Central memory CD8-positive, alpha-beta T cell (primary cell): ENCODE results near the gene CRACDL.

Source experiments
- ATAC-seq: fragments of 150-1000 bp; cut with Tn5 transposase; replicated peaks from 2 replicates; pipeline ENCODE4 v1.10.0; 2022; ENCODE audit warnings: mild to moderate bottlenecking, moderate FRiP score, moderate number of reproducible peaks; ENCODE audit not compliant: poor library complexity, severe bottlenecking; ENCODE audit errors: extremely low read depth
- DNase-seq, 2 donors: peaks; one replicate each; pipeline ENCODE4 v3.0.0; 2021; ENCODE audit warnings: low spot score in 2 of 2
- H3K27ac Mint-ChIP-seq: one replicate; pipeline ENCODE4 v1.8.0; 2022; ENCODE audit warnings: low read depth, mild to moderate bottlenecking, moderate library complexity, mixed read lengths
- H3K27me3 Mint-ChIP-seq: one replicate; pipeline ENCODE4 v1.8.0; 2022; ENCODE audit warnings: mixed read lengths
- H3K36me3 Mint-ChIP-seq: one replicate; pipeline ENCODE4 v1.8.0; 2022; ENCODE audit warnings: mild to moderate bottlenecking, moderate library complexity, mixed read lengths; ENCODE audit not compliant: insufficient read depth
- H3K4me1 Mint-ChIP-seq: one replicate; pipeline ENCODE4 v1.8.0; 2022; ENCODE audit warnings: mixed read lengths
- H3K4me3 Mint-ChIP-seq: one replicate; pipeline ENCODE4 v1.8.0; 2022; ENCODE audit warnings: mild to moderate bottlenecking, moderate library complexity, mixed read lengths
- H3K9me3 Mint-ChIP-seq: one replicate; pipeline ENCODE4 v1.8.0; 2022; ENCODE audit warnings: mixed read lengths

The CRACDL gene

GRCh38 chr2:98772536-98772935 is 163.5 kb downstream of the CRACDL start:
- Mint-ChIP-seq H3K9me3 (no peaks in the 10 kb centered on the region), H3K4me1 (peaks cover 71% of the 10 kb centered on the region), H3K4me3 (peak overlapping the region; percentile 84), H3K36me3 (peaks cover 20% of the 10 kb centered on the region), H3K27ac (peak overlapping the region; percentile 97), H3K27me3 (no peaks in the 10 kb centered on the region)
- ATAC-seq = no peak
- DNase-seq = no peak

DNA sequence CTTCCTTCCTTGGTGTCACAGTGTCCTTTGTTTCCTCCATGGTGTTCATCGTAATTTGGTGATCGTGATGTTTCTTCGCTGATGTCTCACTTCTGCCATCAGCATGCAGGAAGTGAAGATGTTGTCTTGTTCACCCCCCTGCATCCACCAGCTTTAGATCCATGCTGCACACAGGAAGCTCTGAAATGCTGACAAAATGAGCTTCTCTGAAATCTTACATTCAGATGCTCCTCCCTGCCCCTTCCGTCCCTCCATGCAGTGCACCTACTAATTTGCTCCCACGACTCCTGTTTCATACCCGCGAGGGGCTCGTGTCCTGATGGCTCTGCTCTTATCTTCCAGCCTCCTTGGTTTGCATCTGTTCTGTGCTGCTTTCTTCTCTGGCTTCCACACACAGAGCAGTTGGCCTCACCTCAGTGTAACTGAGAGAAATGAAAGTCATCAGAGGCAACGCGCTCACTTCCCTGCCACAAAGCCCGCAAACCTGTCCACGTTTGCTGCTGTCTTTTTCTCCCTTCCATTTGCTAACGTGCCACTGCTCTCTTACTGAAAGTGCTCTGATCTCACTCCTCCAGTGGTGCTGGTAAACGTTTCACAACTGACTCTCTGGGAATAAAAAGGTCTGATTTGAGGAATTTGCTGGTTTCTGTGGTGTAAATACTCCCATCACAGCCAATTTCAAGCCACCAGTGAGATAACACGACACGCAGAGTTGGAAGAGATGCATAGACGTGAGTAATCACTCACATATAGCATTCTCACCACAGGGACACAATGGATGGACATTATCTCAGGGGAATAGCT is 164.1 kb downstream of the CRACDL start:
- Mint-ChIP-seq H3K4me1 (peaks cover 73% of the 10 kb centered on the region), H3K27ac (peak overlapping the region; percentile 97), H3K27me3 (no peaks in the 10 kb centered on the region), H3K36me3 (peaks cover 20% of the 10 kb centered on the region), H3K4me3 (peak overlapping the region; percentile 84), H3K9me3 (no peaks in the 10 kb centered on the region)
- ATAC-seq (peak; percentile 77), DNase-seq (peak; percentile 49 to 73)

- DNase-seq = no peak
- Mint-ChIP-seq H3K36me3 (peaks cover 22% of the 10 kb centered on the region), H3K4me3 (peak overlapping the region; percentile 84), H3K27ac (peak overlapping the region; percentile 97), H3K9me3 (no peaks in the 10 kb centered on the region), H3K4me1 (peaks cover 80% of the 10 kb centered on the region), H3K27me3 (no peaks in the 10 kb centered on the region)
- ATAC-seq = no peak
Measured at GRCh38 chr2:98771264-98771663, 164.8 kb downstream of the CRACDL start.

DNA sequence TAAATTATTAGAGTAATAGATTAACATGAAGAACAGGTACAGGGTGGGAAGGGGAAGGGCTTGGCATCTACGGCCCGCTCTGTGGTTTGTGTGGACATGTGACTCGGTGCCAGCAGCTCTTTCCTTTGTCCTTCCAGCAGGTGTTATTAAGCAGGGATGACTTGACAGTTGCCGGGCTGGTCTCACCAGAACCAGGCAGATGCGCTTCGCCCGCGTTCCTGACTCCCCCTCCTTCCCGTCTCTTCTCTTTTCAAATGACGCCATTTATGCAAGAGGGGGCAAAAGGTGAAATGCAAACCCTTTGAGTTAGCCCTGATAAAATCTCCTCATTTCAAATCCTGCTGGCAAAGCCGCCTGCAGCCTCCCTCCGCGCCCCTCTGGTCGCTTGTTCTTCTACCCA is 166.2 kb downstream of the CRACDL start:
- Mint-ChIP-seq H3K4me3 (peak overlapping the region; percentile 84), H3K36me3 (peaks cover 22% of the 10 kb centered on the region), H3K27ac (peak overlapping the region; percentile 97), H3K27me3 (no peaks in the 10 kb centered on the region), H3K4me1 (peaks cover 79% of the 10 kb centered on the region), H3K9me3 (no peaks in the 10 kb centered on the region)
- ATAC-seq (no peak), DNase-seq (peak in 1 of 2 donors; percentile 27)

- no peaks in the 10 kb centered on the region for H3K27me3 Mint-ChIP-seq
- H3K4me1 Mint-ChIP-seq = peaks cover 76% of the 10 kb centered on the region
- peak overlapping the region; percentile 84 for H3K4me3 Mint-ChIP-seq
- DNase-seq = no peak
- ATAC-seq = no peak
- no peaks in the 10 kb centered on the region for H3K9me3 Mint-ChIP-seq
- peak overlapping the region; percentile 80 for H3K27ac Mint-ChIP-seq
- peaks cover 22% of the 10 kb centered on the region for H3K36me3 Mint-ChIP-seq
Measured at GRCh38 chr2:98769114-98769476, 166.9 kb downstream of the CRACDL start.

GRCh38 chr2:98768384-98769113 is 167.5 kb downstream of the CRACDL start:
- DNase-seq (no peak), ATAC-seq (no peak)
- peaks cover 22% of the 10 kb centered on the region for H3K36me3 Mint-ChIP-seq
- H3K4me1 Mint-ChIP-seq = peaks cover 74% of the 10 kb centered on the region
- no peaks in the 10 kb centered on the region for H3K9me3 Mint-ChIP-seq
- H3K27me3 Mint-ChIP-seq = no peaks in the 10 kb centered on the region
- peak overlapping the region; percentile 84 for H3K4me3 Mint-ChIP-seq
- peak overlapping the region; percentile 80 for H3K27ac Mint-ChIP-seq

DNA sequence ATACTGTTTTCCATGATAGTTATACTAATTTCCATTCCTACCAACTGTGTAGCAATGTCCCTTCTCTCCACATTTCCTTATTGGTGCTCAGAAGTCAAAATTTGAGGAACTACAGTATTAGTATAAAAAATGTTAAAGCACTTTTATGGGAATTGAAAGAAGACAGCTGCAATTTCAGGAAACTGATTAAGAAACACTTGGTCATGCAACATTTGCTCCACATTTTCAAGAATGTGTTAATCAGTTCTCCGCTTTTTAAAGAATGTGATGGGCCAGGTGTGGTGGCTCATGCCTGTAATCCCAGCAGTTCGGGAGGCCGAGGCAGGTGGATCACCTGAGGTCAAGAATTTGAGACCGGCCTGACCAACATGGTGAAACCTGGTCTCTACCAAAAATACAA is 171.5 kb downstream of the CRACDL start:
- Mint-ChIP-seq H3K4me1 (peaks cover 67% of the 10 kb centered on the region), H3K4me3 (no peak overlapping the region), H3K36me3 (peaks cover 4% of the 10 kb centered on the region), H3K27me3 (no peaks in the 10 kb centered on the region), H3K9me3 (no peaks in the 10 kb centered on the region), H3K27ac (no peak overlapping the region)
- ATAC-seq (no peak), DNase-seq (no peak)

DNA sequence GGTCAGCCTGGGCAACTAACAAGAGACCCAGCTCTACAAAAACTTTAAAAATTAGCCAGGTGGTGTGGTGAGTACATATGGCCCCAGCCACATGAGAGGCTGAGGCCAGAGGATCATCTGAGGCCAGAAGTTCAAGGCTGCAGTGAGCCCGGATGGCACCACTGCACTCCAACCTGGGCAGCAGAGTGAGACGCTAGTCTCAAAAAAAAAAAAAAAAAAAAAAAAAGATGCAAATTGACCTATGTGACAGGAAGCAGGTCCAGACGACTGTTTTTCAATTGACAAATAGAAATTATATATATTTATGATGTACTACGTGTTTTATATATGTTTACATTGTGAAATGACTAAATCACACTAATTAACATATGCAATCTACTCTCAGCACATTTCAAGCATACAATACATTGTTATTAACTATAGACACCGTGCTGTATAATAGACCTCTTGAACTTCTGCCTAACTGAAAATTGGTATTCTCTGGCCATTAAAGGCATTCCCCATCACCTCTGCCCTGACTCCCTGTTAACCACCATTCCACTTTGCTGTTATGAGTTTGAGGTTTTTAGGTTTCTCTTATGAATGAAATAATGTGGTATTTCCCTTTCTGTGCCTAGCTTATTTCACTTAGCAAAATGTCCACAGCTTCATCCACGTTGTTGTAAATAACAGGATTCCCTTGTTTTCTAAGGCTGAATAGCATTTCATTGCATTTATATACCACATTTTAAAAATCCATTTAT is 172.6 kb downstream of the CRACDL start:
- peaks cover 2% of the 10 kb centered on the region for H3K36me3 Mint-ChIP-seq
- no peak overlapping the region for H3K4me3 Mint-ChIP-seq
- DNase-seq (no peak), ATAC-seq (no peak)
- H3K27ac Mint-ChIP-seq = no peak overlapping the region
- no peaks in the 10 kb centered on the region for H3K9me3 Mint-ChIP-seq
- H3K4me1 Mint-ChIP-seq = peaks cover 66% of the 10 kb centered on the region
- H3K27me3 Mint-ChIP-seq = no peaks in the 10 kb centered on the region

- peaks cover 70% of the 10 kb centered on the region for H3K4me1 Mint-ChIP-seq
- no peaks in the 10 kb centered on the region for H3K27me3 Mint-ChIP-seq
- ATAC-seq (no peak), DNase-seq (no peak)
- H3K4me3 Mint-ChIP-seq = peak overlapping the region; percentile 5
- H3K9me3 Mint-ChIP-seq = no peaks in the 10 kb centered on the region
- peaks cover 5% of the 10 kb centered on the region for H3K36me3 Mint-ChIP-seq
- peak overlapping the region; percentile 58 for H3K27ac Mint-ChIP-seq
Measured at GRCh38 chr2:98761909-98762308, 174.1 kb downstream of the CRACDL start.

DNA sequence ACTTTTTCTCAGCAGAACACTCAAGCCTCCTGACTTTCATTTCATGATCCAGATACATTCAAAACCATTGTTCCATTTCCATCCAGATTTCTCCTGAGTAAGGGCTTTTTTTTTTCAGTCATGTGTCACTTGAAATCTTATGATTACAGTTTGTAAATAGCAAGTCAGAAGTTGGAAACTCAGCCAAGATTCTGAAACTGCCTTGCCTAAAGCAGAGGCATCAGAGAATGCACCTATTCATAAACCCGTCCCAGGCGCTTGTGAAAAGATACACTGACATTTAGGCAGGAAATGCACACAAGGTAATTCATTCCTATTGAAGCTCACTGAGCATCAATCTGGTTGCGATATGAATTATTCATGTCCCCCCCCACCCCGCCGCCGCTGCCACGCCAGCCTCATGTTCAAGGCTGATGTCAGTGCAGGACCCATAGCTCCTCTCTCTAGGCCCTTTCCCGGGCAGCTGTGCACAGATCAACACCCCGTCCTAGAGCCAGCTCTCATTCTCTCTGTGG is 174.7 kb downstream of the CRACDL start:
- H3K36me3 Mint-ChIP-seq = peaks cover 5% of the 10 kb centered on the region
- ATAC-seq (no peak), DNase-seq (no peak)
- H3K4me3 Mint-ChIP-seq = peak overlapping the region; percentile 30
- H3K27ac Mint-ChIP-seq = peak overlapping the region; percentile 58
- no peaks in the 10 kb centered on the region for H3K9me3 Mint-ChIP-seq
- no peaks in the 10 kb centered on the region for H3K27me3 Mint-ChIP-seq
- H3K4me1 Mint-ChIP-seq = peaks cover 65% of the 10 kb centered on the region

- DNase-seq (no peak), ATAC-seq (no peak)
- Mint-ChIP-seq H3K9me3 (no peaks in the 10 kb centered on the region), H3K27me3 (no peaks in the 10 kb centered on the region), H3K27ac (peak overlapping the region; percentile 58), H3K4me3 (no peak overlapping the region), H3K36me3 (peaks cover 3% of the 10 kb centered on the region), H3K4me1 (peaks cover 64% of the 10 kb centered on the region)
Measured at GRCh38 chr2:98759827-98760625, 176.0 kb downstream of the CRACDL start.

GRCh38 chr2:98759338-98759737 is 176.7 kb downstream of the CRACDL start:
- peaks cover 3% of the 10 kb centered on the region for H3K36me3 Mint-ChIP-seq
- peaks cover 64% of the 10 kb centered on the region for H3K4me1 Mint-ChIP-seq
- no peaks in the 10 kb centered on the region for H3K9me3 Mint-ChIP-seq
- ATAC-seq (peak; percentile 29), DNase-seq (no peak)
- H3K27me3 Mint-ChIP-seq = no peaks in the 10 kb centered on the region
- no peak overlapping the region for H3K4me3 Mint-ChIP-seq
- H3K27ac Mint-ChIP-seq = no peak overlapping the region
